ENCODE measurements around the gene BRINP1. TPM values are rescaled to one million over a fixed set of nuclear protein-coding genes. Genes with fewer than 3 reads are reported as not detected.

The BRINP1 gene
- total RNA-seq, 1 experiment from 2014 or later: not detected

DNA sequence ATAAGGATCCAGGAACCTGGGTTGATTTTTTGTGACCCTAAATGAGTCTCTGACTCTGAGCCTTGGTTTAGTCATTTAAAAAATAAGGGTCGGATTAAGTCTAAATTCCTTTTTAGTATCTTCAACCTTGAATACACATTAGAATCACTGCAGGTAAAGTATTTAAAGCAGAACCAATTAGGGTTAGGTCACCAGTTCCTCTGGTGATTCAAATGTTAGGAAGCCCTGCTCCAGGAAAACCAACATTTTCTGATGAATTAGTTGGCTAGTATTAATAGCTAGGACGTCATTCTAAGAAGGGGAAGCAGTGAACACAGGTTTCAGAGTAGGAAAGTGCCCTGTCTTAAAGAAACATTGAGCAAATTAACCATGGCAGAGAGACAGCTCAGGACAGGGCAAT is 31.4 kb upstream of the BRINP1 start:
- intact Hi-C loops (cut with micrococcal nuclease; ENCODE audit: unreplicated experiment): no loop called here
- Histone ChIP-seq H3K4me2 (no peak overlapping the region), H3K36me3 (ENCODE audit: low read depth) (no peaks in the 10 kb centered on the region), H3K4me1 (replicated peaks; ENCODE audit: insufficient read depth) (no peaks in the 10 kb centered on the region), H3K27me3 (ENCODE audit: insufficient read depth, low read depth) (no peaks in the 10 kb centered on the region), H3K4me3 (no peak overlapping the region), H3K79me2 (ENCODE audit: low read depth) (no peaks in the 10 kb centered on the region), H4K20me1 (ENCODE audit: insufficient read depth) (no peaks in the 10 kb centered on the region), H2AFZ (no peak overlapping the region), H3K9me3 (ENCODE audit: insufficient read depth, low read depth) (no peaks in the 10 kb centered on the region), H3K27ac (no peak overlapping the region), H3F3A (ENCODE audit: insufficient read depth, low read depth) (no peaks in the 10 kb centered on the region), H3K9me2 (ENCODE audit: insufficient read depth) (no peaks in the 10 kb centered on the region)
- BruUV-seq (replicated peaks): no TSS peak
- no peak for TF ChIP-seq EZH2 (IDR thresholded peaks at IDR 0.05; ENCODE audit: low read depth)
- TF ChIP-seq, protein P1, sequence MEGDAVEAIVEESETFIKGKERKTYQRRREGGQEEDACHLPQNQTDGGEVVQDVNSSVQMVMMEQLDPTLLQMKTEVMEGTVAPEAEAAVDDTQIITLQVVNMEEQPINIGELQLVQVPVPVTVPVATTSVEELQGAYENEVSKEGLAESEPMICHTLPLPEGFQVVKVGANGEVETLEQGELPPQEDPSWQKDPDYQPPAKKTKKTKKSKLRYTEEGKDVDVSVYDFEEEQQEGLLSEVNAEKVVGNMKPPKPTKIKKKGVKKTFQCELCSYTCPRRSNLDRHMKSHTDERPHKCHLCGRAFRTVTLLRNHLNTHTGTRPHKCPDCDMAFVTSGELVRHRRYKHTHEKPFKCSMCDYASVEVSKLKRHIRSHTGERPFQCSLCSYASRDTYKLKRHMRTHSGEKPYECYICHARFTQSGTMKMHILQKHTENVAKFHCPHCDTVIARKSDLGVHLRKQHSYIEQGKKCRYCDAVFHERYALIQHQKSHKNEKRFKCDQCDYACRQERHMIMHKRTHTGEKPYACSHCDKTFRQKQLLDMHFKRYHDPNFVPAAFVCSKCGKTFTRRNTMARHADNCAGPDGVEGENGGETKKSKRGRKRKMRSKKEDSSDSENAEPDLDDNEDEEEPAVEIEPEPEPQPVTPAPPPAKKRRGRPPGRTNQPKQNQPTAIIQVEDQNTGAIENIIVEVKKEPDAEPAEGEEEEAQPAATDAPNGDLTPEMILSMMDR (conservative IDR thresholded peaks at IDR 0.05): no peak
- ChIA-PET CTCF (no interaction called here), POLR2A (ENCODE audit: unreplicated experiment) (no interaction called here)
- no peak for DNase-seq

DNA sequence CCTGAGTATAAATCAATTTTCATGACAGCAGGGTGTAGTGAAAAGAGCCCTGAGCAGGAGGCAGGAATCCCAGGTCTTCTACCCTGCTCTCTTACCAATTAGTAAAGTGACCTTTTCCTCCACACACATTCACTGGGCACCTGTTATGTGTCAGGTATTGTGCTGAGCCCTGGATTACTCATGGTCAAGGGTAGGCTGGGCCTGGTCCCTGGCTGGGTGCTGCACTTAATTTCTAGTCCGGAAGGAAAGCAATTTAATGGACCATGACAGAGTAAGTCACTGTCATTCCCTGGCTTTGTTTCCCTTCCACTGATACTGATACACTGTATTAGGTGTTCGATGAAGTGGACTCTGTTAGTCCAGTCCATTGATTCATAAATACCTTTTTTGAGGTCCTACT is 29.1 kb upstream of the BRINP1 start:
- Histone ChIP-seq H3K4me2 (no peak overlapping the region), H3K27ac (no peak overlapping the region), H3K27me3 (ENCODE audit: insufficient read depth, low read depth) (no peaks in the 10 kb centered on the region), H2AFZ (no peak overlapping the region), H3K4me3 (no peak overlapping the region), H3F3A (ENCODE audit: insufficient read depth, low read depth) (no peaks in the 10 kb centered on the region), H3K4me1 (replicated peaks; ENCODE audit: insufficient read depth) (no peaks in the 10 kb centered on the region), H3K36me3 (ENCODE audit: low read depth) (no peaks in the 10 kb centered on the region), H4K20me1 (ENCODE audit: insufficient read depth) (no peaks in the 10 kb centered on the region; the same call in 1 of the 2 replicates), H3K9me3 (ENCODE audit: insufficient read depth, low read depth) (no peaks in the 10 kb centered on the region), H3K79me2 (ENCODE audit: low read depth) (no peaks in the 10 kb centered on the region), H3K9me2 (ENCODE audit: insufficient read depth) (no peaks in the 10 kb centered on the region)
- CTCF ChIA-PET: no interaction called here
- BruUV-seq (replicated peaks): no TSS peak
- no peak for TF ChIP-seq EZH2 (IDR thresholded peaks at IDR 0.05; ENCODE audit: low read depth)
- no peak for DNase-seq
- POLR2A ChIA-PET (ENCODE audit: unreplicated experiment): no interaction called here
- intact Hi-C loops (cut with micrococcal nuclease; ENCODE audit: unreplicated experiment): no loop called here

DNA sequence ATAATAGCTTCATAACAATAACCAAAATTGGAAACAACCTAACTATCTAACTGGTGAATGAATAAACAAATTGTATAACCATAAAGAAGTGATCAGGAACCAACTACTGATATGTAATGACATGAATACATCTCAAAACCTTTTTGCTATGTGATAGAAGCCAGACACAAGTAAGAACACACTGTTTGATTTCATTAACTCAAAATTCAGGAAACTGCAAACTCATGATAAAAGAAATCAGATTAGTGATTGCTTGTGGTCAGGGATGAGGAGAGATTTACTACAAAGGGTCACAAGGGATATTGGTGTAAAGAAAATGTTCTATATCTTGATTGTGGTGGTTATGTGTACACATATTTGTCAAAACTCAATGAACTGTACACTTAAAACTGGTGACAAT is 22.6 kb upstream of the BRINP1 start:
- Histone ChIP-seq H3K4me3 (no peak overlapping the region), H3K27me3 (ENCODE audit: insufficient read depth, low read depth) (no peaks in the 10 kb centered on the region), H3K9me3 (ENCODE audit: insufficient read depth, low read depth) (no peaks in the 10 kb centered on the region), H3K27ac (no peak overlapping the region), H2AFZ (no peak overlapping the region), H3F3A (ENCODE audit: insufficient read depth, low read depth) (no peaks in the 10 kb centered on the region), H4K20me1 (ENCODE audit: insufficient read depth) (no peaks in the 10 kb centered on the region; the same call in 1 of the 2 replicates), H3K36me3 (ENCODE audit: low read depth) (no peaks in the 10 kb centered on the region), H3K9me2 (ENCODE audit: insufficient read depth) (no peaks in the 10 kb centered on the region), H3K4me1 (replicated peaks; ENCODE audit: insufficient read depth) (no peaks in the 10 kb centered on the region), H3K79me2 (ENCODE audit: low read depth) (no peaks in the 10 kb centered on the region), H3K4me2 (no peak overlapping the region)
- POLR2A ChIA-PET (ENCODE audit: unreplicated experiment): no interaction called here
- no peak for DNase-seq
- TF ChIP-seq, protein P1 (conservative IDR thresholded peaks at IDR 0.05): no peak
- no peak for TF ChIP-seq EZH2 (IDR thresholded peaks at IDR 0.05; ENCODE audit: low read depth)
- CTCF ChIA-PET: no interaction called here
- no TSS peak for BruUV-seq (replicated peaks)
- intact Hi-C loops (cut with micrococcal nuclease; ENCODE audit: unreplicated experiment): no loop called here

DNA sequence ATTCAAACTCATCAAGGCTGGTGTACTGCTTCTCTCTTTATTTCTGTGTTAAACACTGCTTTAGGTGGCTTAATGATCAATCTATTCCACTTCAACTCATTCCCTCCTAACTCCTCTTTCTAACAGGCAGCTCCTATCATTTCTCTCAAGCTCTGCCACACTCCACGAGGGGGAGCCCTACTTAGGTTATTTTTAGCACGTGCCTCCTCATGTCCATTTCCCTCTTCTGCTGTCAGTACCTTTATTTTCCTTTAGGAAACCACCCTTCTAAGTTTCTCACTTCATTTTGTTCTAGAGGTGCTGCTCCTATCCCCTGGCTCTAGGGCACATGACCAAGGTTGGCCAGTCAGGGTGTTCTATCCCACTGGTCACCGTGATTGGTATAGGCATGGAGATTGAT is 6.7 kb upstream of the BRINP1 start:
- Histone ChIP-seq H3K9me3 (ENCODE audit: insufficient read depth, low read depth) (no peaks in the 10 kb centered on the region), H3K79me2 (ENCODE audit: low read depth) (no peaks in the 10 kb centered on the region), H3K36me3 (ENCODE audit: low read depth) (no peaks in the 10 kb centered on the region), H3K9me2 (ENCODE audit: insufficient read depth) (no peaks in the 10 kb centered on the region), H2AFZ (no peak overlapping the region), H3K27me3 (ENCODE audit: insufficient read depth, low read depth) (no peaks in the 10 kb centered on the region), H3K27ac (no peak overlapping the region), H3F3A (ENCODE audit: insufficient read depth, low read depth) (no peaks in the 10 kb centered on the region), H3K4me1 (replicated peaks; ENCODE audit: insufficient read depth) (no peaks in the 10 kb centered on the region), H4K20me1 (ENCODE audit: insufficient read depth) (no peaks in the 10 kb centered on the region), H3K4me2 (no peak overlapping the region), H3K4me3 (no peak overlapping the region)
- TF ChIP-seq, protein P1 (conservative IDR thresholded peaks at IDR 0.05): peak; percentile 37; the same call in 1 of the 2 replicates
- TF ChIP-seq EZH2 (IDR thresholded peaks at IDR 0.05; ENCODE audit: low read depth): no peak
- intact Hi-C loops (cut with micrococcal nuclease; ENCODE audit: unreplicated experiment): loop anchor here (10.0 kb wide), 1 partner anchor 1099 kb away; no protein-coding TSS in a partner anchor
- no TSS peak for BruUV-seq (replicated peaks)
- CTCF ChIA-PET: no interaction called here
- POLR2A ChIA-PET (ENCODE audit: unreplicated experiment): no interaction called here
- DNase-seq: peak in 1 of 2 experiments; percentile 9
